Right atrium auricular region (tissue), 2 donors: ENCODE measurements around the gene SMC5. TPM values are rescaled to one million over a fixed set of nuclear protein-coding genes. Genes with fewer than 3 reads are reported as not detected.

Experiments
- DNase-seq: peaks from one replicate; pipeline ENCODE4 v3.0.0-alpha.2; 2019; ENCODE audit warnings: low spot score
- H3K27ac ChIP-seq, 2 donors: fragments of 200-600 bp; sonication (generic); 1 replicate in 1 of 2; 2 replicates in 1 of 2; pipeline ENCODE4 v1.5.1; 2016 to 2019
- H3K27me3 ChIP-seq, 2 donors: fragments of 200-600 bp; sonication (generic); one replicate each; pipeline versions ENCODE4 v1.5.1 to v1.6.0; 2017 to 2019
- H3K36me3 ChIP-seq: fragments of 200-600 bp; sonication (generic); one replicate; pipeline ENCODE4 v1.5.1; 2016
- H3K4me1 ChIP-seq, 2 donors: fragments of 200-600 bp; sonication (generic); one replicate each; pipeline versions ENCODE4 v1.5.1 to v1.6.0; 2017 to 2019
- H3K4me3 ChIP-seq, 2 donors: fragments of 200-600 bp; sonication (generic); 1 replicate in 1 of 2; 2 replicates in 1 of 2; pipeline ENCODE4 v1.5.1; 2017 to 2019; ENCODE audit warnings: mild to moderate bottlenecking in 1 of 2, moderate library complexity in 1 of 2
- H3K9me3 ChIP-seq, 2 donors: fragments of 200-600 bp; sonication (generic); one replicate each; pipeline ENCODE4 v1.5.1; 2019
- total RNA-seq, 2 donors: library from RNA; depleted of rRNA; stranded (reverse); fragments of >200 nt; gene quantifications; one replicate each; pipeline ENCODE4 v1.1.0, GENCODE V29; 2016
- TF ChIP-seq, protein P1 (sequence below), 2 donors: fragments of 200-600 bp; sonication (generic); IDR thresholded peaks; one replicate each; pipeline ENCODE4 v1.5.1; 2019; ENCODE audit warnings: antibody characterized with exemption in 2 of 2

SMC5 gene
- total RNA-seq, 2 donors from 2014 or later, result 11.4 to 15.0 TPM

DNA sequence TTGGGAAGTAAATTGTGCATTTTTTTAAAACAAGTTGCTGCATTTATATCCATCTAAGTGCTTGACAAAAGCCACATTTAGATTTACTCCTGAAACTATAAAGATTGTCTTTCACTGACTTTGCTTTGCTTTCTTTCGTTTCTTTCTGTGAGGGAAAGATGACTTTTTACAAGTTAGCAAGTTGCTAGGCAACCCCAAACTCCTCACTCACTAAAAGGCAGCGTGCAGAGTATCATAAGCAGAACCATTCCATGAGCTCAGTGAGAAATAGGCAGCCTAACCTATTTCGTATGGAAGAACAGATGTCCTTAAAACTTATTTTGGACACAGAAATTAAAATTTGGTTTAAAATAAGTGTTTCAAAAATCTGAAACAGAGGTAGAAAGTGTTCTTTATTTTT, 126.6 kb downstream of the SMC5 start:
- peaks cover 32% of the 10 kb centered on the region for H3K36me3 ChIP-seq
- H3K9me3 ChIP-seq, result no peaks in the 10 kb centered on the region
- H3K27me3 ChIP-seq, result no peaks in the 10 kb centered on the region
- H3K4me1 ChIP-seq, result peaks cover 0 to 66% of the 10 kb centered on the region in 2 donors
- TF ChIP-seq, protein P1, sequence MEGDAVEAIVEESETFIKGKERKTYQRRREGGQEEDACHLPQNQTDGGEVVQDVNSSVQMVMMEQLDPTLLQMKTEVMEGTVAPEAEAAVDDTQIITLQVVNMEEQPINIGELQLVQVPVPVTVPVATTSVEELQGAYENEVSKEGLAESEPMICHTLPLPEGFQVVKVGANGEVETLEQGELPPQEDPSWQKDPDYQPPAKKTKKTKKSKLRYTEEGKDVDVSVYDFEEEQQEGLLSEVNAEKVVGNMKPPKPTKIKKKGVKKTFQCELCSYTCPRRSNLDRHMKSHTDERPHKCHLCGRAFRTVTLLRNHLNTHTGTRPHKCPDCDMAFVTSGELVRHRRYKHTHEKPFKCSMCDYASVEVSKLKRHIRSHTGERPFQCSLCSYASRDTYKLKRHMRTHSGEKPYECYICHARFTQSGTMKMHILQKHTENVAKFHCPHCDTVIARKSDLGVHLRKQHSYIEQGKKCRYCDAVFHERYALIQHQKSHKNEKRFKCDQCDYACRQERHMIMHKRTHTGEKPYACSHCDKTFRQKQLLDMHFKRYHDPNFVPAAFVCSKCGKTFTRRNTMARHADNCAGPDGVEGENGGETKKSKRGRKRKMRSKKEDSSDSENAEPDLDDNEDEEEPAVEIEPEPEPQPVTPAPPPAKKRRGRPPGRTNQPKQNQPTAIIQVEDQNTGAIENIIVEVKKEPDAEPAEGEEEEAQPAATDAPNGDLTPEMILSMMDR (IDR thresholded peaks at IDR 0.05), result no peak
- no peak for DNase-seq
- no peak overlapping the region for H3K27ac ChIP-seq
- no peak overlapping the region for H3K4me3 ChIP-seq

DNA sequence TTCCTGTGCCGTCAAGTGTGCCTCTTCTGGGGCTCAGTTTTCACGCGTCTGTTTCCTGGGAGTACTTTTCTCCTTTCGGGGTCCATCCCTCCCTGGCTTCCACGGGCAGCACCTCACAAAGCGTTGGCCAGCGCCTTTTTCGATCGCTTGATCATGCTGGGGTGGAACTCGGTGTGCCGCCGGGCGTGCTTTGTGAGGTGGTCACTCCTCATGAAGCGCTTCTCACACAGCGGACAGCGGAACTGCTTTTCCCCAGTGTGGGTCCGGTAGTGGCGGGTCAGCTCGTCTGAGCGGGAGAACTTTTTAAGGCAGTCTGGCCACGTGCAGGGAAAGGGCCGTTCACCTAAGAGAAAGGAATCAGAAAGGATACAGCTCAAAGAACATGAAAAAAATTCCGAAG, 128.9 kb downstream of the SMC5 start:
- Histone ChIP-seq H3K36me3 (peaks cover 32% of the 10 kb centered on the region), H3K27me3 (no peaks in the 10 kb centered on the region), H3K4me1 (peaks cover 0 to 81% of the 10 kb centered on the region in 2 donors), H3K4me3 (no peak overlapping the region), H3K9me3 (no peaks in the 10 kb centered on the region), H3K27ac (no peak overlapping the region)
- peak; percentile 60 for DNase-seq
- TF ChIP-seq, protein P1 (IDR thresholded peaks at IDR 0.05), result no peak

DNA sequence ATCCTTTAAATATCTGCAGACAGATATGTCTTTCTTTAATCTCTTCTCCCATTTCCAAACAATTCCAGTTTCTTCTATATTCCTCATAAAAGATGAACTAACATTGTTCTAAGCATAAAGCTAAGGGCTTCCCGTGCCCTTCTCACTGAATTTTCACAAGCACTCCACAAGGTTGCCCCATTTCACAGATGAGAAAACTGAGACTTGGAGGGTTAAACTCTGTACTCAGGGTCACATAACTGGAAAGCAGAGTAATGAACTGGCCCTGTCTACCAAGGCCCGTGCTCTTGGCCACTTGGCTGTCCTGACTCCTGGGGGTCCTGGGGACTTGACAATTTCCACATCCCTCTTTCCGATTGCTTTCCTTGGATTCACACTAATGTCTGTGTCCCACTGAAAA, 130.4 kb downstream of the SMC5 start:
- Histone ChIP-seq H3K9me3 (no peaks in the 10 kb centered on the region), H3K36me3 (peaks cover 23% of the 10 kb centered on the region), H3K27me3 (no peaks in the 10 kb centered on the region), H3K4me1 (peaks cover 0 to 81% of the 10 kb centered on the region in 2 donors), H3K4me3 (no peak overlapping the region), H3K27ac (peak overlapping the region; percentile 53 to 56)
- no peak for DNase-seq
- TF ChIP-seq, protein P1 (IDR thresholded peaks at IDR 0.05), result no peak

DNA sequence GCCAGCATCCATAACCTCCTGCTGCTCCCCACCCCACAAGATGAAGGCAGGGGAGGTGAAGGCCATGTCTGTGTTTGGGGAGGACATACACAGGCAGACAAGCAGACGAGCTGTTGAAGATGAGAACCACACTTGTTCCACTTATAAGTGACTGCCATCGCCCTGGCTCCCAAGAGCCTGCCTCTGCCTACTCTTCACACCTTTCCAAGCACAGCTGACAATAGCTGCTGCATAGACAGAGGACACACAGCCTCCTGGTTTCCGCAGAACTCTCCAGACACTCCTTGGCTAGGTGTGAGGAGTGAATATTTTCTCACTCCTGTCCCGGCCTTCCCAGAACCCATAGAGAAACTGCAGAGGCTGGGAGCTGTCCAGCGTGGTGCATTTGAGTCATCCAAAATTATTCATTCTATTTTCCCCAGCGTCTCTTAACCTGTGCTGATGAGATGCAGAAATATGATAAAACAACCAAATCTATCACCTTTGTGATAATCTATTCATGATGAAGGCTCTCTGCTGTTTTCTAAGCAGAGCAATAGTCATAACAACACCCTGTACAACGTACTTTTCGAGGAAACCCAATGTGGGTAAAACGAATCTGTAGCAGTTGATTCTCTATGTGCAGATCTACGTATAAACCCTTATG, 131.0 kb downstream of the SMC5 start:
- H3K27ac ChIP-seq, result peak overlapping the region; percentile 54 to 56
- H3K36me3 ChIP-seq, result peaks cover 22% of the 10 kb centered on the region
- no peak overlapping the region for H3K4me3 ChIP-seq
- H3K27me3 ChIP-seq, result no peaks in the 10 kb centered on the region
- DNase-seq, result peak; percentile 59
- H3K9me3 ChIP-seq, result no peaks in the 10 kb centered on the region
- peaks cover 0 to 81% of the 10 kb centered on the region in 2 donors for H3K4me1 ChIP-seq
- TF ChIP-seq, protein P1 (IDR thresholded peaks at IDR 0.05), result no peak

GRCh38 chr9:70390933-70391341, 132.2 kb downstream of the SMC5 start:
- DNase-seq, result peak; percentile 48
- H3K9me3 ChIP-seq, result no peaks in the 10 kb centered on the region
- peak overlapping the region; percentile 54 to 56 for H3K27ac ChIP-seq
- H3K4me3 ChIP-seq, result no peak overlapping the region
- TF ChIP-seq, protein P1 (IDR thresholded peaks at IDR 0.05), result no peak
- H3K4me1 ChIP-seq, result peaks cover 0 to 92% of the 10 kb centered on the region in 2 donors
- peaks cover 18% of the 10 kb centered on the region for H3K36me3 ChIP-seq
- H3K27me3 ChIP-seq, result no peaks in the 10 kb centered on the region

DNA sequence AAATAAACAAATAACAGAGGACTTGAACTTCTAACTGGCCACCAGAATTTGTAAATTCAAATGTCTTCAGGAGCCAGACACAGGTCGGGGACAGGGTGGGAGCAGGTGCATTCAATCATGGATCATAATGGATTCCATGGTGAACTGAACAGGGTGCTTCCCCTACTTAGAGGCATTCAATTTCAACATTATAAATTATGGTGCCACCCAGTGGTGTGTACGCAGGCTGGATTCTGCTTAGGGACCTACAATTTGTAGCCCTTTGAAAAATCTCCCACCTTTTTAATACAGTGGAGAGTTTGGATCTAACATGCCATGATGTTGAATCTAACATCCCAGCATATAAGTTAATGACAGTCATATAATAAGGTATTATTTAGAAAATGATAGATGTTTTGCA, 133.4 kb downstream of the SMC5 start:
- H3K27me3 ChIP-seq, result no peaks in the 10 kb centered on the region
- no peak overlapping the region for H3K4me3 ChIP-seq
- H3K36me3 ChIP-seq, result peaks cover 6% of the 10 kb centered on the region
- H3K9me3 ChIP-seq, result no peaks in the 10 kb centered on the region
- H3K4me1 ChIP-seq, result peaks cover 0 to 96% of the 10 kb centered on the region in 2 donors
- TF ChIP-seq, protein P1 (IDR thresholded peaks at IDR 0.05), result peak; percentile 23 to 54
- no peak for DNase-seq
- peak overlapping the region; percentile 44 to 56 for H3K27ac ChIP-seq
